Breast epithelium (tissue), 3 donors: ENCODE measurements around the gene LAG3.

Experiments used
- POLR2A ChIP-seq: fragments of 450-650 bp; IDR thresholded peaks from one replicate; pipeline ENCODE4 v1.6.1; 2016; ENCODE audit warnings: antibody characterized with exemption, mild to moderate bottlenecking, moderate library complexity
- TF ChIP-seq, protein P1 (sequence below), 3 donors: fragments of 450-650 bp; IDR thresholded peaks; one replicate each; pipeline ENCODE4 v1.5.1; 2016 to 2017; ENCODE audit warnings: antibody characterized with exemption in 3 of 3, mild to moderate bottlenecking in 3 of 3, moderate library complexity in 3 of 3

- TF ChIP-seq POLR2A = no peak
- TF ChIP-seq, protein P1, sequence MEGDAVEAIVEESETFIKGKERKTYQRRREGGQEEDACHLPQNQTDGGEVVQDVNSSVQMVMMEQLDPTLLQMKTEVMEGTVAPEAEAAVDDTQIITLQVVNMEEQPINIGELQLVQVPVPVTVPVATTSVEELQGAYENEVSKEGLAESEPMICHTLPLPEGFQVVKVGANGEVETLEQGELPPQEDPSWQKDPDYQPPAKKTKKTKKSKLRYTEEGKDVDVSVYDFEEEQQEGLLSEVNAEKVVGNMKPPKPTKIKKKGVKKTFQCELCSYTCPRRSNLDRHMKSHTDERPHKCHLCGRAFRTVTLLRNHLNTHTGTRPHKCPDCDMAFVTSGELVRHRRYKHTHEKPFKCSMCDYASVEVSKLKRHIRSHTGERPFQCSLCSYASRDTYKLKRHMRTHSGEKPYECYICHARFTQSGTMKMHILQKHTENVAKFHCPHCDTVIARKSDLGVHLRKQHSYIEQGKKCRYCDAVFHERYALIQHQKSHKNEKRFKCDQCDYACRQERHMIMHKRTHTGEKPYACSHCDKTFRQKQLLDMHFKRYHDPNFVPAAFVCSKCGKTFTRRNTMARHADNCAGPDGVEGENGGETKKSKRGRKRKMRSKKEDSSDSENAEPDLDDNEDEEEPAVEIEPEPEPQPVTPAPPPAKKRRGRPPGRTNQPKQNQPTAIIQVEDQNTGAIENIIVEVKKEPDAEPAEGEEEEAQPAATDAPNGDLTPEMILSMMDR (IDR thresholded peaks at IDR 0.05) = no peak
These were observed 3.2 kb downstream of the LAG3 start for GRCh38 chr12:6775185-6776174.
